ENCODE results near the gene IGF2BP3. TPM values are rescaled to one million over a fixed set of nuclear protein-coding genes. Genes with fewer than 3 reads are reported as not detected.

Gene IGF2BP3
- total and polyA plus RNA-seq, 10 of the 15 experiments (the other 5 are each of a cell fraction or from before 2014, with no cell fraction given): 4.6 to 61.2 (median 36.9) TPM

GRCh38 chr7:23273141-23273599 is 197.1 kb downstream of the IGF2BP3 start (continued):
- no peak for TF ChIP-seq IRF3 (IDR thresholded peaks at IDR 0.05)
- no peak for TF ChIP-seq EED (IDR thresholded peaks at IDR 0.05; ENCODE audit: low read depth)
- no peak for TF ChIP-seq SMAD5 (IDR thresholded peaks at IDR 0.05; ENCODE audit: low read depth)
- peak; percentile 64; the same call in 1 of the 2 replicates for TF ChIP-seq ZNF687 (IDR thresholded peaks at IDR 0.05)
- TF ChIP-seq CBX3 (IDR thresholded peaks at IDR 0.05; ENCODE audit: borderline replicate concordance, low read depth): no peak
- no peak for TF ChIP-seq CEBPZ (IDR thresholded peaks at IDR 0.05; ENCODE audit: low read depth, low read length)
- no peak for TF ChIP-seq E4F1 (IDR thresholded peaks at IDR 0.05; ENCODE audit: borderline replicate concordance, partially characterized antibody)
- no peak for TF ChIP-seq STAT3 (IDR thresholded peaks at IDR 0.05; ENCODE audit: low read depth, low read length)
- TF ChIP-seq YY1 (IDR thresholded peaks at IDR 0.05; ENCODE audit: low read depth, low read length): peak; percentile 65; the same call in 1 of the 2 replicates
- TF ChIP-seq JUND (IDR thresholded peaks at IDR 0.05; ENCODE audit: low read depth, low read length): no peak; the same call in 1 of the 2 replicates
- TF ChIP-seq NR2C1 (IDR thresholded peaks at IDR 0.05): no peak
- 0 out of 2 replicates have a peak, but pooled peaks have one; percentile 34 for TF ChIP-seq NKRF (conservative IDR thresholded peaks at IDR 0.05)

All from GM12878 (cell line).